ACHN (cell line): Measurements from ENCODE around the gene CEP85.
A peak's percentile ranks its signal among the peaks of the same experiment; 100 is the strongest.
"Not testable (repeated sequence)": the region's sequence is repeated elsewhere in the genome, so short reads cannot be mapped to it uniquely, and the experiment has no call there.

ENCODE experiments used
- DNase-seq: peaks from one replicate; pipeline ENCODE4 v3.0.0-alpha.2; 2015
- in situ Hi-C: cut with HindIII; loops from 2 replicates; pipeline ENCODE4 v1.10.0; 2017; ENCODE audit warnings: low sequenced_read_pairs, low pct_ligation_motif_present, low pct_unique_long_range_greater_than_20kb

Gene CEP85

DNA sequence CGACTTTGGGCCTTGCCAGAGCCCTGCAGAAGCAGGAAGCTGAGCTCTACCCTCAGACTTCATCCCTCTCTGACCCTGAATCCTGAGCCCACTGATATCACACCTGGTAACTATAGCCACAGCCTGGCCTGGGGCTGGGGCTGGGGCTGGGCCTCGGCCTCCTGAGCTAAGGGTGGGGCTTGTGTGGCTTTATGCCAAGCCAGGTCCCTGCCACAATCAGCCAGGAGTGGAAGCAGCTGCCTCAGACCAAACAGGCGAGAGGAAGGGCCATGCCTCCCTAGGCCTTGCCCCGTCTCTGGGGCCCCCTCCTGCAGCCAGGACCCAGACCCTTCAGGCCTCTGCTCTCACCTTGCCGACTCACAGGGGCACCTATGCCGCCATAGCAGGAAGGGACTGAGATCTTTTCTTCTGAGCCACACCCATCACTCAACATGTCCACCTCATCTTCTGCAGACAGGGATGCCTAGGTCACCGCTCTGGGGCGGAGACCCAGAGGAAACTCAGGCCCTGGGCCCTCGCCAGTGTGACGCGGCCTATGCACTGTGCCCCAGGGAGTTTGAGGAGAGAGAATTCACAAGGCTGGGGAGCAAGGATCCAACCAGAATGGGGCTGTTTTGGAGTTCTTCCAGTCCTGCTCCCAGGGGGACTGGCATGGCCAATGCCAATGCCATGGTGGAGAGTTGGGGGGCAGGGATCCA, 66.7 kb downstream of the CEP85 start:
- in situ Hi-C loops, result no loop called here

GRCh38 chr1:26302733-26303405, 68.9 kb downstream of the CEP85 start:
- DNase-seq, result peak; percentile 18
- in situ Hi-C loops, result no loop called here

More for the DNA sequence above, 66.7 kb downstream of the CEP85 start:
- DNase-seq, result no peak

- in situ Hi-C loops, result no loop called here
- no peak for DNase-seq
Observed at GRCh38 chr1:26305667-26306289, 71.8 kb downstream of the CEP85 start.

- DNase-seq, result peak; percentile 95
- in situ Hi-C loops, result no loop called here
Observed at GRCh38 chr1:26306290-26307229, 72.6 kb downstream of the CEP85 start, which contains the start of gene UBXN11. TSS of gene UBXN11 (minus strand) at chr1:26306636. CDS start at chr1:26302883, 3,753 bp downstream.

GRCh38 chr1:26307363-26307781, 73.4 kb downstream of the CEP85 start:
- DNase-seq, result no peak
- in situ Hi-C loops, result no loop called here

GRCh38 chr1:26307966-26308899, 74.2 kb downstream of the CEP85 start:
- in situ Hi-C loops, DNase-seq: not testable (repeated sequence)

GRCh38 chr1:26314501-26314900, 80.5 kb downstream of the CEP85 start:
- in situ Hi-C loops, result no loop called here
- DNase-seq, result no peak

DNA sequence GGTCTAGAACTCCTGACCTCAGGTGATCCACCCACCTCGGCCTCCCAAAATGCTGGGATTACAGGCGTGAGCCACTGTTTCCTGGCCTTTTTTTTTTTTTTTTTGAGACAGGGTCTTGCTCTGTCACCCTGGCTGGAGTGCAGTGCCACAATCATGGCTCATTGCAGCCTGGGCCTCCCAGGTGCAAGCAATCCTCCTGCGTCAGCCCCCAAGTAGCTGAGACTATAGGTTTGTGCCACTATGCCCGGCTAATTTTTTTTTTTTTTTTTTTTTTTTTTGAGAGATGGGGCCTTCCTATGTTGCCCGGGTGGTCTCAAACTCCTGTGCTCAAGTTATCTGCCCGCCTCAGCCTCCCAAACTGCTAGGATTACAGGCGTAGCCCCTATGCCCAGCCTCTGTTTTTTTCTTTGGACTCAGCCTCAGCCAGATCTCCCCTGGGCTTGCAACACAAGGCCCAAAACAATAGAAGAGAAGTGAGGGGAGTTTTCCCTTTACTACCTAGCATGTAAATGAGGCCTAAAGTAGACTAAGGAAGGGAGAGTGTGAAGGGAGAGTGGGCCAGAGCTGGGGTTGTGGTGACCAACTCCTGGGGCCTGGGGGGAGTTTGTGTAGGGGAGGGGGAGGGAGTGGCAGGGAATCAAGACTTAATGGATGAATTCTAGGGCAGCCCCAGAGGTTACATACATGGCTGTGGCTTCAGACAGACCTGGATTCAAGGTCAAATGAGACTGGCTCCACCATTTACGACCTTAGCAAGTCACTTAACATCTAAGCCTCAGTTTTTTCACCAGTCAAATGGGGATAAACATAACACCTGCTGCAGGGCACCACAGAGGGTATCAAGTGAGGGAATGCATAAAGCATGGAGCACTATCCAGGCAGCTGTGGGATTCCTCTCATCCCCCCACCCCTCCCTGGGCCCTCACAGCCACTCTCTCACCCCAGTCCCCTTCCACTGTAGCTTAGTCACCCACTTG, 82.2 kb downstream of the CEP85 start:
- DNase-seq, result no peak
- in situ Hi-C loops, result no loop called here

- in situ Hi-C loops, result no loop called here
- DNase-seq, result no peak
Observed at GRCh38 chr1:26317146-26317545, 83.1 kb downstream of the CEP85 start.

DNA sequence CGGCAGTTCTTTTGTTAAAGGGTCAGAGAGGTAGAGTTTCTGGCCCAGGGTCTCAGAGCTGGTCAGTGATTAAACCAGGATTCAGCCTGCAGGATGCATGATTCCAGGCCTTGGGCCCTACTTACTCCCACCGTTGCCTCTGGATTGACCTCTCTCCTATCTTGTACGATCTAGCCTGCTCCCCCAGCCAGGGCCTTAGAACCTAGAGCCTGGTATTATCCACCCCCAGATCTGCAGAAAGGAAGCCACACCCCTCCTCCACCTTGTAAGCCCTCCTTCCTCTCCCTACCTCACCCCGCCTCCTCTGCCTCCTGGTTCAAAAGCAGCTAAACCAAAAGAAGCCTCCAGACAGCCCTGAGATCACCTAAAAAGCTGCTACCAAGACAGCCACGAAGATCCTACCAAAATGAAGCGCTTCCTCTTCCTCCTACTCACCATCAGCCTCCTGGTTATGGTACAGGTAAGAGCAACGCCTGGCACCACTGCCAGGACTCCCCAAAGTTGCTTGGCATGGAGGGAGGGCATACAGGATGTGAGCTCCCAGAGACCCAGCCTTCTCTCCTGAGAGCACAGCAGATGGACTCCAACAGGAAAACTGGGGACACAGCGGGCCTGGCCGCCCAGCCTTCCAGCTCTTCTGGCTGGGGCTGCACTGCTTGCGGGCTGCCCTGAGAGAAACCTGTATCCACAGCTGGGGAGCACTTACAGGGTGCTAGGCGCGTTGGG, 83.8 kb downstream of the CEP85 start, which contains the start of gene CD52:
Gene CD52 (plus strand): TSS at position 347 of the 726 bp plus-strand sequence. CDS start 60 bp downstream, at position 407.
- in situ Hi-C loops, result no loop called here

GRCh38 chr1:26318338-26319064, 84.5 kb downstream of the CEP85 start:
- in situ Hi-C loops, result no loop called here

More for the DNA sequence above, 83.8 kb downstream of the CEP85 start, which contains the start of gene CD52:
- DNase-seq, result no peak

DNA sequence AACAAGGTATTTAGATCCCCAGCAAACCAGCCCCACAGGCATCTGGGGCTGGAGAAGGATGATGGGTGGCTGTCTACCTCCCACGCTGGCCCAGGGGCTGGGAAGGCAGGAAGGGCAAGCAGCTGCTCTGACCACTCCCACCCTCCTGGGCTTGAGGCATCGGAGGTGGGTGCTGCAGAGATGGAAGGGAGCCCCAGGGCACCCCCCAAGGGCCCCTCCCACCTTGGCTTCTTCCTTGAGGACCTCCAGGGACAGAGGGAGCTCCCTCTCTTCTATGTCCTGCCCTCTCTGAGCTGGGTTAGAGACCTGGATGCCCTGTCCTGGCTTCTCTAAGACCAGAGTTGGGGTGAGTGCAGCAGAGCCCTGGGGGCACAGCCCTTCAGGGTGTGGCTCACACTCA, 86.9 kb downstream of the CEP85 start:
- DNase-seq, result no peak
- in situ Hi-C loops, result no loop called here

More at GRCh38 chr1:26318338-26319064, 84.5 kb downstream of the CEP85 start:
- DNase-seq, result no peak

DNA sequence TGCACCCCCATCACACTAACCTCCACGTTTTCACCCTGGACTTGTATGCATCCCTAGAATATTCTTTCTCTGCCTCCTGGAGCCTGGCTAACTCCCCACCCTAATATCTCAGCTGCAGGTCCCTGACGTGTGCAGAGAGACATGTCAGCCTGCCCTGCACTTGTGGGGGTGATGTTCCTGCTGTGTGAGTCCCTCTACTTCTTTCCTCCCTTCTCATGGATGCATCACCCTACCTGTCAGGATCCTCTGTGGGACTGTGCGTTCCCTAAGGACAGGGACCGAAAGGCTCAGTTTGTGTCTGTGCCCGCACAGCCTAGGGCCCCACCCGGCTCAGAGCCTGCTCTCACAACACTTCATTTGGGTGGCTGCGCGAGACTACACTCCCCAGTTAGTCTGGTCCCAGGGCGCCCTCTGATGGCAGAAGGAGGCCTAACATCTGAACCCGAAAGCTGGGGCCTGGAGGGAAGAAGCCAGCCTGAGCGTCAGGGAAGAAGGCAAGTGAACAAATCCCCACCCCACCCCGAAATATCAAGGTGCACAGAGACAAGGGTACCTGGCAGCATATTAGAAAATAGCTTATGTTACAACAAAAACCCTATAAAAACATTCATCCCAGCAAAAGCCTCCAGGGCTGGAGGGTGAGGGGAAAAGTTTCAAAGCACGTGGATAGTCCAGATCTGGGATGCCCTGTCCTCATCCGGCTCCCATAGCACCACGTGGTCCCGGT, 87.5 kb downstream of the CEP85 start:
- peak; percentile 78 for DNase-seq
- in situ Hi-C loops, result no loop called here

DNA sequence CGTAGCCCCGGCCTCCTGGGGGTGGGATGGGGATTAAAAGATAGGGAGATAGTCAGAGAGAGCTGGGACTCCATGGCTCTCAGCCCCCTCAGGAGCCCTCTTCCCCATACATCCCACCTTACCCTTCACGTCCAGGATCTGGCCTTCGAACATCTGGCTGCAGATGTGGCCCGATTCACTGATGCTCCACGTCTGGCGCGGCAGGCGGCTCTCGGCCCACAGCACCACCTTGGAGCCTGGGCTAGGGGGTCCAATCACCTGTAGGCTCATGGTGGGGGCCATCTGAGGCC, 88.0 kb downstream of the CEP85 start:
- in situ Hi-C loops, result no loop called here
- DNase-seq, result no peak

DNA sequence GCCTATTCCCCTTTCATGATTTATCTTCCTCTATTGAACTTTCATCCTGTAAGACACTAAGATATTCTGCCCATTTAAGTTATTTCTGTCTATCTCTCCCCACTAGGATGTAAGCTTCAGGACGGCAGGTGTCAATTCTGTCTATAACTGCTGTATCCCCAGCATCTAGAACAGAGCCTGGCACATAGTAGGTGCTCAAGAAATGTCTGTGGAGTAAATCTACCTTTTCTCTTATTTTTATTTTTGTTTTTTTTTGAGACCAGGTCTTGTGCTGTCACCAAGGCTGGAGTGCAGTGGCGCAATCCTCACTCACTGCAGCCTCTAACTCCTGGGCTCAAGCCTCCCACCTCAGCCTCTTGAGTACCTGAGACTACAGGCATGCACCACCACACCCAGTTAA, 89.4 kb downstream of the CEP85 start:
- DNase-seq, result no peak
- in situ Hi-C loops, result no loop called here
